Measurements from ENCODE around the gene COMMD2. TPM values are rescaled to one million over a fixed set of nuclear protein-coding genes. Genes with fewer than 3 reads are reported as not detected.

Gene COMMD2
- total RNA-seq, 1 experiment from 2014 or later, result 35.5 TPM

- TF ChIP-seq ATF3 (IDR thresholded peaks at IDR 0.05) (no peak), YY1 (IDR thresholded peaks at IDR 0.05; ENCODE audit: extremely low read depth, insufficient replicate concordance, low read depth, low read length) (no peak)
These were observed 50.3 kb downstream of the COMMD2 start (continued) for GRCh38 chr3:149701977-149702350.

GRCh38 chr3:149701206-149701976 lies 50.9 kb downstream of the COMMD2 start:
- H3K4me2 ChIP-seq (ENCODE audit: low read length), result no peak overlapping the region
- DNase-seq (ENCODE audit: low read depth, low spot score) (no peak), ATAC-seq (no peak)
- no peak overlapping the region for H3K9ac ChIP-seq (ENCODE audit: low read length)
- BruUV-seq (replicated peaks), result no TSS peak
- no peaks in the 10 kb centered on the region for H3K4me1 ChIP-seq (ENCODE audit: control insufficient read depth in 1 of 2, insufficient read depth in 2 of 2, low read length in 2 of 2)
- no peak overlapping the region for H3K4me3 ChIP-seq (replicated peaks in 1 of 2; ENCODE audit: low read depth in 1 of 2, low read length in 2 of 2)
- no peak overlapping the region for H3K27ac ChIP-seq (ENCODE audit: low read depth, low read length)
- TF ChIP-seq SIN3A (IDR thresholded peaks at IDR 0.05; ENCODE audit: low read depth) (no peak), ZNF274 (IDR thresholded peaks at IDR 0.05; ENCODE audit: low read depth, low read length) (no peak), EGR1 (IDR thresholded peaks at IDR 0.05; ENCODE audit: low read depth) (no peak), EZH2phosphoT487 (IDR thresholded peaks at IDR 0.05; ENCODE audit: borderline replicate concordance) (no peak), YY1 (IDR thresholded peaks at IDR 0.05; ENCODE audit: extremely low read depth, insufficient replicate concordance, low read depth, low read length) (no peak)
- no peaks in the 10 kb centered on the region for H3K27me3 ChIP-seq (ENCODE audit: insufficient read depth, low read length)
- H3K9me2 ChIP-seq (ENCODE audit: insufficient read depth), result no peaks in the 10 kb centered on the region
- H4K20me1 ChIP-seq (ENCODE audit: insufficient read depth), result no peaks in the 10 kb centered on the region
- peaks cover 4 to 6% of the 10 kb centered on the region in 2 experiments; a peak in 2 of 4 replicates for H3K9me3 ChIP-seq (ENCODE audit: control insufficient read depth in 1 of 2, insufficient read depth in 1 of 2, low read depth in 1 of 2, low read length in 2 of 2)
- H3K36me3 ChIP-seq (ENCODE audit: control insufficient read depth in 1 of 2, insufficient read depth in 2 of 2, low read length in 2 of 2), result no peaks in the 10 kb centered on the region
- intact Hi-C loops (cut with micrococcal nuclease), result no loop called here
- H3K79me2 ChIP-seq (ENCODE audit: insufficient read depth, low read length), result no peaks in the 10 kb centered on the region
- H2AFZ ChIP-seq (ENCODE audit: low read depth, low read length, poor library complexity, severe bottlenecking), result no peak overlapping the region
- ChIA-PET POLR2A (no interaction called here), CTCF (no interaction called here), RAD21 (ENCODE audit: low non-redundant PET in 1 of 2, low total read pairs in 2 of 2, uncharacterized antibody in 2 of 2, unreplicated experiment in 2 of 2) (no interaction called here)

Other genes starting within 250 kb of the COMMD2 start
- gene WWTR1, start 94.5 kb downstream of the COMMD2 start, total RNA-seq (2021; ENCODE audit: unreplicated experiment), result 46.9 TPM
- not detected for gene ANKUB1, start 40.1 kb upstream of the COMMD2 start, total RNA-seq (2021; ENCODE audit: unreplicated experiment)
- gene RNF13, start 60.7 kb upstream of the COMMD2 start, total RNA-seq (2021; ENCODE audit: unreplicated experiment), result 39.9 TPM
- gene PFN2, start 218.4 kb upstream of the COMMD2 start, total RNA-seq (2021; ENCODE audit: unreplicated experiment), result 131 TPM

Measured in HCT116 (cell line).